Common myeloid progenitor, CD34-positive (primary cell): ENCODE data around the gene UGGT2.
"Not testable (repeated sequence)": the region's sequence is repeated elsewhere in the genome, so short reads cannot be mapped to it uniquely, and the experiment has no call there.

ENCODE experiments used
- CTCF ChIA-PET: fragments of 350-600 bp; sonication (Branson Sonifier 250); formaldehyde crosslinking; loops from one replicate; lab custom pipeline; 2021; ENCODE audit warnings: antibody characterized with exemption; lab: Charles Lee
- POLR2A ChIA-PET: fragments of 350-600 bp; sonication (Branson Sonifier 250); formaldehyde crosslinking; loops from one replicate; lab custom pipeline; 2021; ENCODE audit warnings: antibody characterized with exemption; lab: Charles Lee
- DNase-seq, 3 donors: peaks; one replicate each; pipeline versions ENCODE4 v3.0.0 to v3.0.0-alpha.2; 2013
- H3K27ac ChIP-seq, 2 experiments: 1 replicate in 1 of 2; 2 replicates in 1 of 2; pipeline ENCODE4 v1.7.0; 2013; ENCODE audit warnings: inconsistent platforms in 2 of 2, low read length in 2 of 2, mild to moderate bottlenecking in 2 of 2, low read depth in 1 of 2, moderate library complexity in 1 of 2; ENCODE audit not compliant: severe bottlenecking in 2 of 2, insufficient read depth in 1 of 2, poor library complexity in 1 of 2
- H3K27me3 ChIP-seq, 5 experiments: replicated peaks in 2 of 5; 1 replicate in 3 of 5; 2 replicates in 2 of 5; pipeline versions ENCODE4 v1.6.1 to v1.7.0; 2013; ENCODE audit warnings: low read length in 4 of 5, mild to moderate bottlenecking in 2 of 5, moderate library complexity in 2 of 5, inconsistent platforms in 1 of 5; ENCODE audit not compliant: insufficient read depth in 5 of 5, control insufficient read depth in 4 of 5
- H3K36me3 ChIP-seq, 4 experiments: 1 replicate in 2 of 4; 2 replicates in 2 of 4; pipeline versions ENCODE4 v1.6.1 to v1.7.0; 2013; ENCODE audit warnings: low read length in 3 of 4, control low read depth in 1 of 4, mild to moderate bottlenecking in 1 of 4; ENCODE audit not compliant: control insufficient read depth in 4 of 4, insufficient read depth in 4 of 4
- H3K4me1 ChIP-seq, 4 experiments: 1 replicate in 3 of 4; 2 replicates in 1 of 4; pipeline versions ENCODE4 v1.6.1 to v1.7.1; 2013; ENCODE audit warnings: low read length in 3 of 4, mild to moderate bottlenecking in 3 of 4, control low read depth in 1 of 4, inconsistent platforms in 1 of 4, moderate library complexity in 1 of 4; ENCODE audit not compliant: control insufficient read depth in 4 of 4, insufficient read depth in 4 of 4; ENCODE audit errors: control extremely low read depth in 1 of 4
- H3K4me3 ChIP-seq, 7 experiments: 1 replicate in 4 of 7; 2 replicates in 3 of 7; pipeline versions ENCODE4 v1.5.1 to v1.7.0; 2013; ENCODE audit warnings: mild to moderate bottlenecking in 7 of 7, low read length in 6 of 7, moderate library complexity in 6 of 7, inconsistent platforms in 2 of 7, low read depth in 2 of 7, control low read depth in 1 of 7; ENCODE audit not compliant: insufficient read depth in 4 of 7, control insufficient read depth in 1 of 7; ENCODE audit errors: extremely low read depth in 1 of 7
- H3K9me3 ChIP-seq, 5 experiments: 1 replicate in 4 of 5; 2 replicates in 1 of 5; pipeline versions ENCODE4 v1.6.1 to v1.7.1; 2013; ENCODE audit warnings: low read length in 4 of 5, mild to moderate bottlenecking in 2 of 5, inconsistent platforms in 1 of 5, low read depth in 1 of 5, moderate library complexity in 1 of 5; ENCODE audit not compliant: control insufficient read depth in 4 of 5, insufficient read depth in 2 of 5; ENCODE audit errors: control extremely low read depth in 1 of 5
- WGBS: methylation state at CpG from one replicate; pipeline ENCODE4 v1.1.5; 2013; ENCODE audit not compliant: insufficient coverage; 5-methylcytosine and 5-hydroxymethylcytosine counted together

The UGGT2 gene

DNA sequence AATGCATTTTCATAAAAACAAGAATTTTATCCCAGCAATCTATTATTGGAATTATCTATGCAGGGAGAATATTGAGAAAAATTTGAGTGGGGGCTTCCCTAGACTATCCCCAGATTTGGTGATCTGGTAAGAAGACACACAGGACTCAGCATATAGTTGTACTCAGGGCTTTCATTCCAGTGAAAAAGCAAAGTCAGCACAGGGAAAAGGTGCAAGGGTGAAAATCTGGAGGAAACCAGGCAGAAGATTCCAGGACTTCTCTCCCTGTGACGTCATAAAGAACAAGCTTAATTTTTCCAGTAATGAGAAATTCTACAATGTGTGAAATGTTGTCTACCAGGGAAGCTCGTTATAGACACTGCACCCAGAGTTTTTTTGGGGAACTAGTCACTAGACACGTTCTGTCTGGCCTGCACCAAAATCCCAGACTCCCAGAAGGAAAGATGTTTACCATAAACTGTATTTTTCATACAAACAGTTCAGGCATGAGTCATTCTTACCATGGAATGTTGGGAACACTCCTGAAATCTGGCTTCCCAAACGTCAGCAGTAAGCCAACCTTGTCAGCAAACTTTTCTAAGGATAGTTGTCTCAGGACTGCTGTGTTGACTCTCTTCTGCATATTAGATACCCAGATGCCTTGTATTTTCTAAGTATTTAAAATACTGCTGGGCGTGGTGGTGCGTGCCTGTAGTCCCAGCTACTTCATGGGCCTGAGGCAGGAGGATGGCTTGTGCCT is 268.9 kb downstream of the UGGT2 start:
- 100% methylated on average over 5 of the region's 6 CpGs for WGBS
- ChIA-PET POLR2A (interaction anchor here (0.6 kb wide), 1 partner anchor 14 kb away, joined by 3 read pairs; no protein-coding TSS in a partner anchor), CTCF (no interaction called here)
- no peaks in the 10 kb centered on the region for H3K9me3 ChIP-seq
- H3K27me3 ChIP-seq, result no peaks in the 10 kb centered on the region
- H3K27ac ChIP-seq, result no peak overlapping the region
- H3K36me3 ChIP-seq, result peaks cover 19 to 40% (median 23%) of the 10 kb centered on the region in 4 experiments
- H3K4me1 ChIP-seq, result no peaks in the 10 kb centered on the region
- H3K4me3 ChIP-seq, result no peak overlapping the region
- no peak for DNase-seq

- Histone ChIP-seq H3K36me3 (peaks cover 18 to 37% (median 20%) of the 10 kb centered on the region in 4 experiments), H3K4me1 (no peaks in the 10 kb centered on the region), H3K9me3 (no peaks in the 10 kb centered on the region), H3K27ac (no peak overlapping the region), H3K4me3 (no peak overlapping the region), H3K27me3 (no peaks in the 10 kb centered on the region)
- DNase-seq, result no peak
- 96% methylated on average over 3 of the region's 5 CpGs for WGBS
- POLR2A ChIA-PET, result no interaction called here
- CTCF ChIA-PET, result interaction anchor here (1.6 kb wide), 1 partner anchor 51 kb away, joined by 4 read pairs; no protein-coding TSS in a partner anchor
Measured at GRCh38 chr13:95783747-95784146, 269.5 kb downstream of the UGGT2 start.

GRCh38 chr13:95781940-95782339 is 271.3 kb downstream of the UGGT2 start:
- CTCF ChIA-PET, result interaction anchor here (1.2 kb wide), 1 partner anchor 18 kb away, joined by 3 read pairs; no protein-coding TSS in a partner anchor

GRCh38 chr13:95781016-95781415 is 272.2 kb downstream of the UGGT2 start:
- H3K4me1 ChIP-seq, result no peaks in the 10 kb centered on the region
- WGBS, result 95% methylated on average over 5 of the region's 6 CpGs
- H3K36me3 ChIP-seq, result peaks cover 6 to 26% (median 10%) of the 10 kb centered on the region in 4 experiments
- ChIA-PET POLR2A (no interaction called here), CTCF (interaction anchor here (0.6 to 1.2 kb wide), 2 partner anchors 17 to 51 kb away, joined by 3 read pairs; no protein-coding TSS in a partner anchor)
- H3K27me3 ChIP-seq, result no peaks in the 10 kb centered on the region
- H3K4me3 ChIP-seq, result no peak overlapping the region
- H3K27ac ChIP-seq, result no peak overlapping the region
- no peaks in the 10 kb centered on the region for H3K9me3 ChIP-seq
- no peak for DNase-seq

More at GRCh38 chr13:95781940-95782339, 271.3 kb downstream of the UGGT2 start:
- DNase-seq, H3K4me3 ChIP-seq, H3K27me3 ChIP-seq, H3K4me1 ChIP-seq, POLR2A ChIA-PET, H3K27ac ChIP-seq, H3K9me3 ChIP-seq: not testable (repeated sequence)
- peaks cover 9 to 28% (median 10%) of the 10 kb centered on the region in 4 experiments for H3K36me3 ChIP-seq
- WGBS, result no CpG with 5 or more reads among the region's 1 CpG

DNA sequence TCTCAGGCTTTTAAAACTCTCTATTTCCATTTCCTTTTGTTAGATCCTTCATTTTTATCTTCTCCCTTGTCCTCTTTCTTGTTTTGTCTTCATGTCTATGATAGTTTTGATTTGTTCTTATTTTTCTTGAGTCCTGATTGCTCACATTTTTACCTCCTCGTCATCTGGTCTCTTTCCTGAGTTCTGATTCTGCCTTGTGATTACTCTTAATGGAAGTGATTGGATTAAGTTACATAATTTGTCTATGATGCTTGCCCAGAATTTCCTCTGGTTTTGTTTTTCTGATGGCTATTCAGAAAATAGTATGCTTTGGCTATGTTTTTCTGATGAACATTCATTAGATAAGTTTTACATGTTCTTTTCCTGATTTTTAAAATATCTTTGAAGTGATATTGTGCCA is 273.7 kb downstream of the UGGT2 start:
- H3K4me3 ChIP-seq, result no peak overlapping the region
- H3K9me3 ChIP-seq, result no peaks in the 10 kb centered on the region
- ChIA-PET CTCF (no interaction called here), POLR2A (no interaction called here)
- no peaks in the 10 kb centered on the region for H3K27me3 ChIP-seq
- 100% methylated on average over 1 of the region's 1 CpG for WGBS
- H3K4me1 ChIP-seq, result no peaks in the 10 kb centered on the region
- DNase-seq, result no peak
- H3K36me3 ChIP-seq, result peaks cover 6 to 24% (median 9%) of the 10 kb centered on the region in 4 experiments
- H3K27ac ChIP-seq, result no peak overlapping the region

- POLR2A ChIA-PET, result no interaction called here
Measured at GRCh38 chr13:95771905-95772304, 281.3 kb downstream of the UGGT2 start.

GRCh38 chr13:95763601-95764000 is 289.6 kb downstream of the UGGT2 start:
- POLR2A ChIA-PET, result no interaction called here
- CTCF ChIA-PET, result interaction anchor here (0.9 kb wide), 1 partner anchor 18 kb away, joined by 3 read pairs; no protein-coding TSS in a partner anchor
- no peak for DNase-seq
- no peaks in the 10 kb centered on the region for H3K9me3 ChIP-seq
- no peak overlapping the region for H3K4me3 ChIP-seq
- H3K4me1 ChIP-seq, result no peaks in the 10 kb centered on the region
- H3K27ac ChIP-seq, result no peak overlapping the region
- peaks cover 17 to 37% (median 24%) of the 10 kb centered on the region in 4 experiments for H3K36me3 ChIP-seq
- WGBS, result 100% methylated on average over 1 of the region's 4 CpGs
- no peaks in the 10 kb centered on the region for H3K27me3 ChIP-seq

More at GRCh38 chr13:95771905-95772304, 281.3 kb downstream of the UGGT2 start:
- Histone ChIP-seq H3K4me1 (peaks cover 0 to 12% (median 6%) of the 10 kb centered on the region in 4 experiments), H3K27me3 (no peaks in the 10 kb centered on the region), H3K36me3 (peaks cover 0 to 7% (median 3%) of the 10 kb centered on the region in 4 experiments), H3K4me3 (no peak overlapping the region), H3K27ac (no peak overlapping the region), H3K9me3 (no peaks in the 10 kb centered on the region)
- 100% methylated on average over 1 of the region's 4 CpGs for WGBS
- no peak for DNase-seq
- CTCF ChIA-PET, result interaction anchor here (0.5 to 1.5 kb wide), 2 partner anchors 14 to 458 kb away, joined by 3 read pairs; no protein-coding TSS in a partner anchor
